Tibial nerve (tissue), 4 donors: ENCODE results near the gene WNT2B. TPM values are rescaled to one million over a fixed set of nuclear protein-coding genes. Genes with fewer than 3 reads are reported as not detected.

ENCODE experiments used
- DNase-seq, 2 donors: peaks; one replicate each; pipeline ENCODE4 v3.0.0-alpha.2; 2019; ENCODE audit warnings: low spot score in 2 of 2
- H3K27ac ChIP-seq, 4 donors: fragments of 200-600 bp; sonication (generic) in 3 of 4; one replicate each; pipeline ENCODE4 v1.5.1; 2017 to 2019; ENCODE audit warnings: mild to moderate bottlenecking in 1 of 4
- H3K27me3 ChIP-seq, 2 donors: fragments of 200-600 bp; sonication (generic) in 1 of 2; one replicate each; pipeline versions ENCODE4 v1.5.1 to v1.6.0; 2017 to 2019
- H3K36me3 ChIP-seq, 3 donors: fragments of 200-600 bp; sonication (generic); one replicate each; pipeline ENCODE4 v1.5.1; 2018 to 2019
- H3K4me1 ChIP-seq, 4 donors: fragments of 200-600 bp; sonication (generic) in 3 of 4; one replicate each; pipeline ENCODE4 v1.5.1; 2017 to 2019
- H3K4me3 ChIP-seq, 4 donors: fragments of 200-600 bp; sonication (generic) in 3 of 4; one replicate each; pipeline ENCODE4 v1.5.1; 2017 to 2019; ENCODE audit warnings: mild to moderate bottlenecking in 1 of 4, moderate library complexity in 1 of 4
- H3K9me3 ChIP-seq, 4 donors: fragments of 200-600 bp; sonication (generic) in 3 of 4; one replicate each; pipeline ENCODE4 v1.5.1; 2017 to 2019
- EP300 ChIP-seq, 2 donors: sonication (generic); formaldehyde crosslinking; IDR thresholded peaks; one replicate each; pipeline ENCODE4 v1.6.1; 2017; ENCODE audit warnings: antibody characterized with exemption in 2 of 2, mild to moderate bottlenecking in 1 of 2
- POLR2A ChIP-seq, 2 donors: fragments of 450-650 bp; IDR thresholded peaks; one replicate each; pipeline ENCODE4 v1.6.1; 2017; ENCODE audit warnings: antibody characterized with exemption in 2 of 2, mild to moderate bottlenecking in 2 of 2, moderate library complexity in 2 of 2
- WGBS, 2 donors: methylation state at CpG; one replicate each; pipeline ENCODE4 v1.1.5; 2018; 5-methylcytosine and 5-hydroxymethylcytosine counted together
- total RNA-seq, 4 donors: library from RNA; depleted of rRNA; stranded (reverse); fragments of >200 nt; gene quantifications; one replicate each; pipeline ENCODE4 v1.1.0, GENCODE V29; 2016
- TF ChIP-seq, protein P1 (sequence below), 5 experiments: fragments of 200-600 bp in 3 of 5; fragments of 450-650 bp in 2 of 5; sonication (generic) in 3 of 5; IDR thresholded peaks; one replicate each; pipeline ENCODE4 v1.5.1; 2016 to 2019; ENCODE audit warnings: antibody characterized with exemption in 5 of 5, mild to moderate bottlenecking in 3 of 5, moderate library complexity in 2 of 5

The WNT2B gene
- total RNA-seq, 4 donors from 2014 or later, result 3.6 to 12.2 (median 9.7) TPM

DNA sequence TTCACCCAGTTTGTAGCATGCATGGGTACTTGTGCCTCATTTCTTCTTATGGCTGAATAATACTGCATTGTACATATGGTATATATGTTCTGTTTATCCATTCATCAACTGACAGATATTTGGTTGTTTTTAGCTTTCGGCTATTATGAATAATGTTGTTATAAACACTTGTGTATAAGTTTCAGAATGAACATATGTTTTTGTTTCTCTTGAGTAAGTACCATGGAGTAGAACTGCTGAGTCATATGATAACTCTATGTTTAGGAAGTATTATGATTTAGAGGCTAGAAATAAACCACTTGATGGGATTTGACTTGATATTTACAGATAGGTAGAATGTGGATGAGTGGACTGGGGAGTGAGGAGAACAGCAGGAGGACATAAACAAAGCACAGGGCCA lies 48.6 kb downstream of the WNT2B start:
- Histone ChIP-seq H3K27me3 (no peaks in the 10 kb centered on the region), H3K27ac (no peak overlapping the region), H3K4me3 (no peak overlapping the region), H3K36me3 (peaks cover 0 to 41% (median 0%) of the 10 kb centered on the region in 3 donors), H3K9me3 (no peaks in the 10 kb centered on the region), H3K4me1 (no peaks in the 10 kb centered on the region)
- TF ChIP-seq, protein P1, sequence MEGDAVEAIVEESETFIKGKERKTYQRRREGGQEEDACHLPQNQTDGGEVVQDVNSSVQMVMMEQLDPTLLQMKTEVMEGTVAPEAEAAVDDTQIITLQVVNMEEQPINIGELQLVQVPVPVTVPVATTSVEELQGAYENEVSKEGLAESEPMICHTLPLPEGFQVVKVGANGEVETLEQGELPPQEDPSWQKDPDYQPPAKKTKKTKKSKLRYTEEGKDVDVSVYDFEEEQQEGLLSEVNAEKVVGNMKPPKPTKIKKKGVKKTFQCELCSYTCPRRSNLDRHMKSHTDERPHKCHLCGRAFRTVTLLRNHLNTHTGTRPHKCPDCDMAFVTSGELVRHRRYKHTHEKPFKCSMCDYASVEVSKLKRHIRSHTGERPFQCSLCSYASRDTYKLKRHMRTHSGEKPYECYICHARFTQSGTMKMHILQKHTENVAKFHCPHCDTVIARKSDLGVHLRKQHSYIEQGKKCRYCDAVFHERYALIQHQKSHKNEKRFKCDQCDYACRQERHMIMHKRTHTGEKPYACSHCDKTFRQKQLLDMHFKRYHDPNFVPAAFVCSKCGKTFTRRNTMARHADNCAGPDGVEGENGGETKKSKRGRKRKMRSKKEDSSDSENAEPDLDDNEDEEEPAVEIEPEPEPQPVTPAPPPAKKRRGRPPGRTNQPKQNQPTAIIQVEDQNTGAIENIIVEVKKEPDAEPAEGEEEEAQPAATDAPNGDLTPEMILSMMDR (IDR thresholded peaks at IDR 0.05), result no peak
- no peak for TF ChIP-seq POLR2A (IDR thresholded peaks at IDR 0.05)
- no peak for TF ChIP-seq EP300 (IDR thresholded peaks at IDR 0.05)
- 52 to 57% methylated on average over 1 of the region's 1 CpG for WGBS, 2 donors
- no peak for DNase-seq

DNA sequence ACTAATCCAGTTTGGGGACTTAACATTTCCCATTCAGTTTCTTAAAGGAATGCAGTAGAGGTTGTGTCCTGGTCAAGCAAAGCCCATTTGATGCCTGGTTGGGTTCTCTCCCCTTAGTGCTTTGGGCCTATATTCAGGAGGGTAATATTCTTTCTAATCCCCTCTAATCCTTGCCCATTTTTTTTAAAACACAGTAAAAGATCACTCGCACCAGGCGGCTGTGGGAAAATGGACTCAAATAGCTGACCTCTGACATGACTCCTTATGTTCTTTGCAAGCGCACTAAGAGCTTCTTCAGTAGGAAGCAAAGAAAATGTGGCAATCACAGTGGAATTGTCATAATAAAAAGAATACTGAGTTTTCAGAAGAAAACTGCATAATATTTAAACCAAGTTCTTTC lies 49.9 kb downstream of the WNT2B start:
- Histone ChIP-seq H3K36me3 (peaks cover 0 to 43% (median 0%) of the 10 kb centered on the region in 3 donors), H3K4me1 (no peaks in the 10 kb centered on the region), H3K4me3 (no peak overlapping the region), H3K27ac (no peak overlapping the region), H3K27me3 (no peaks in the 10 kb centered on the region), H3K9me3 (no peaks in the 10 kb centered on the region)
- WGBS, 2 donors, result 72 to 77% methylated on average over 3 of the region's 3 CpGs
- DNase-seq, result no peak
- TF ChIP-seq, protein P1 (IDR thresholded peaks at IDR 0.05), result no peak
- TF ChIP-seq POLR2A (IDR thresholded peaks at IDR 0.05) (no peak), EP300 (IDR thresholded peaks at IDR 0.05) (no peak)

DNA sequence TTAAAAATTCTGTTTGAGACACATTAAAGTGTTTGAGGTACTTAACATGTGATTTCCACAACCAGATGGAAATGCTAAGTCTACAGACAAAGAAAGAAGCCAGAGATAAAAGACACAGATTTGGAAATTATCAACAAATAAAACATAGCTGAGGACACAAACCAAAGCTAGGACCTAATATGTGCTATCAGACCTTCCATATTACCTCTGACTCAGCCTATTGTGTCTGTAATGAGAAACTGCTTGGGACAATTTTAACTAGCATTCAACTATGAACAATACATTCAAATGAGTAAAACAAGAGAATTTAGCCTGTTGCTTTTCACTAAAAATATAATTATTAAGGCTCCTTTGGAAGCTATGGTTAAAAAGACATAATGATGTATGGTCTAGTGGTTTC lies 54.6 kb downstream of the WNT2B start:
- Histone ChIP-seq H3K4me1 (no peaks in the 10 kb centered on the region), H3K4me3 (no peak overlapping the region), H3K36me3 (peaks cover 0 to 46% (median 0%) of the 10 kb centered on the region in 3 donors), H3K27me3 (no peaks in the 10 kb centered on the region), H3K27ac (no peak overlapping the region), H3K9me3 (no peaks in the 10 kb centered on the region)
- DNase-seq, result no peak
- TF ChIP-seq, protein P1 (IDR thresholded peaks at IDR 0.05), result no peak
- TF ChIP-seq EP300 (IDR thresholded peaks at IDR 0.05) (no peak), POLR2A (IDR thresholded peaks at IDR 0.05) (no peak)

DNA sequence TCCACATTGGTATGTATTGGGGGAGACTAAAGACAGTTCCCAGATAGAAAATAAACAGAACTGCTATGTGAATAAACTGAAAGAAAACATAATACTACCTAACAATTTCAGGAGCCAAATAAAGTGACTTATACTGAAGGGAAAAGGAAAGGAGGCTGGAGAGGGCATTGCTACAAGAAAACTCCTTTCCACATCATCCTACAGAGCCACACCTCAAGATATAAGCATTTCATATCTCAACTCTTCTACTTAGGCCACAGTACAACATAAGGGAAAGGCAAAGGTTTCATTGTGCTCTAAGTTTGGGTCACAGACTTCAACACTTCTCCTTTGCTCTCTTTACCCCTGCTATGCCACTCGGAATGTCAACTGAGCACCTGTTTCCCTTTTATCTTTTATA lies 55.3 kb downstream of the WNT2B start:
- peaks cover 0 to 53% (median 1%) of the 10 kb centered on the region in 3 donors for H3K36me3 ChIP-seq
- 97 to 100% methylated on average over 1 of the region's 1 CpG for WGBS, 2 donors
- no peaks in the 10 kb centered on the region for H3K9me3 ChIP-seq
- no peak overlapping the region for H3K4me3 ChIP-seq
- H3K27ac ChIP-seq, result no peak overlapping the region
- no peaks in the 10 kb centered on the region for H3K4me1 ChIP-seq
- no peak for DNase-seq
- TF ChIP-seq, protein P1 (IDR thresholded peaks at IDR 0.05), result no peak
- TF ChIP-seq POLR2A (IDR thresholded peaks at IDR 0.05), result no peak
- no peak for TF ChIP-seq EP300 (IDR thresholded peaks at IDR 0.05)
- H3K27me3 ChIP-seq, result no peaks in the 10 kb centered on the region

DNA sequence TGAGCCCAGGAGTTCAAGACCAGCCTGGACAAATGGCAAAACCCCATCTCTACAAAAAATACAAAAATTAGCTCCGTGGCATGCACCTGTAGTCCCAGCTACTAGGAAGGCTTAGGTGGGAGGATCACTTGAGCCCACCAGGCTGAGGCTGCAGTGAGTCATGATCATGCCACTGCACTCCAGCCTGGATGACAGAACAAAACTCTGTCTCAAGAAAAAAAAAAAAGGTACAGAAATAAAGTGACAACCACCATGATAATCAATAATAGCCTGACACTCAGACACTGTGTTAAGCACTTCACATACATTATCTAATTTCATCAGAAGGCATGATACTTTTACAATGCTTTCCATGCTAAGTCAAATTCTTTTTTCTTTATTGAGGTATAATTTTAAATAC lies 57.0 kb downstream of the WNT2B start:
- TF ChIP-seq, protein P1 (IDR thresholded peaks at IDR 0.05), result no peak
- TF ChIP-seq EP300 (IDR thresholded peaks at IDR 0.05) (no peak), POLR2A (IDR thresholded peaks at IDR 0.05) (no peak)

More for the DNA sequence above, 57.0 kb downstream of the WNT2B start:
- Histone ChIP-seq H3K9me3 (no peaks in the 10 kb centered on the region), H3K4me1 (no peaks in the 10 kb centered on the region), H3K36me3 (peaks cover 0 to 47% (median 5%) of the 10 kb centered on the region in 3 donors), H3K27ac (no peak overlapping the region), H3K27me3 (no peaks in the 10 kb centered on the region), H3K4me3 (no peak overlapping the region)
- DNase-seq, result no peak
- WGBS, 2 donors, result 82 to 91% methylated on average over 1 of the region's 1 CpG
